DND-41 (cell line): ENCODE results near the gene DNASE1L3.

ENCODE experiments used
- CTCF ChIP-seq: IDR thresholded peaks from 2 replicates; pipeline ENCODE4 v1.5.1; 2012; ENCODE audit warnings: borderline replicate concordance, low read length, moderate library complexity, mild to moderate bottlenecking; ENCODE audit not compliant: poor library complexity, severe bottlenecking; ENCODE audit errors: extremely low read depth
- EZH2 ChIP-seq: IDR thresholded peaks from 3 replicates; pipeline ENCODE4 v1.6.1; 2012; ENCODE audit warnings: borderline replicate concordance, low read depth, mild to moderate bottlenecking, moderate library complexity, low read length, inconsistent platforms; ENCODE audit not compliant: severe bottlenecking

GRCh38 chr3:58173669-58174398, 36.9 kb downstream of the DNASE1L3 start:
- peak; percentile 71 for TF ChIP-seq CTCF
- TF ChIP-seq EZH2, result no peak
